Natural killer cell (primary cell): ENCODE data around the gene TTR. TPM values are rescaled to one million over a fixed set of nuclear protein-coding genes. Genes with fewer than 3 reads are reported as not detected.
A peak's percentile ranks its signal among the peaks of the same experiment; 100 is the strongest.

Source experiments
- ATAC-seq, 3 donors: fragments of 150-1000 bp in 2 of 3; fragments of 200-7000 bp in 1 of 3; cut with Tn5 transposase; 1 replicate in 1 of 3; 2 replicates in 2 of 3; pipeline ENCODE4 v1.10.0; 2021; ENCODE audit warnings: mild to moderate bottlenecking in 2 of 3, moderate library complexity in 2 of 3
- DNase-seq, 2 donors: peaks; one replicate each; pipeline versions ENCODE4 v3.0.0 to v3.0.0-alpha.2; 2013 to 2021; ENCODE audit warnings: mixed read lengths in 1 of 2
- H3K27ac ChIP-seq: one replicate; pipeline ENCODE4 v1.5.1; 2013; ENCODE audit warnings: mild to moderate bottlenecking, low read length
- H3K27me3 ChIP-seq: one replicate; pipeline ENCODE4 v1.6.1; 2013; ENCODE audit warnings: low read length; ENCODE audit not compliant: control insufficient read depth, insufficient read depth
- H3K36me3 ChIP-seq: one replicate; pipeline ENCODE4 v1.6.1; 2013; ENCODE audit warnings: low read length; ENCODE audit not compliant: control insufficient read depth, insufficient read depth
- H3K4me1 ChIP-seq: one replicate; pipeline ENCODE4 v1.6.1; 2013; ENCODE audit warnings: low read length; ENCODE audit not compliant: control insufficient read depth, insufficient read depth
- H3K4me3 ChIP-seq: one replicate; pipeline ENCODE4 v1.5.1; 2013; ENCODE audit warnings: low read length
- H3K9me3 ChIP-seq: one replicate; pipeline ENCODE4 v1.6.1; 2013; ENCODE audit warnings: low read length; ENCODE audit not compliant: control insufficient read depth, insufficient read depth
- H3K27ac Mint-ChIP-seq, 2 donors: one replicate each; pipeline ENCODE4 v1.8.0; 2022; ENCODE audit warnings: mild to moderate bottlenecking in 2 of 2, mixed read lengths in 2 of 2, moderate library complexity in 1 of 2
- H3K27me3 Mint-ChIP-seq, 2 donors: one replicate each; pipeline ENCODE4 v1.8.0; 2022; ENCODE audit warnings: low read depth in 2 of 2, mixed read lengths in 2 of 2
- H3K36me3 Mint-ChIP-seq: one replicate; pipeline ENCODE4 v1.8.0; 2022; ENCODE audit warnings: mixed read lengths
- H3K4me1 Mint-ChIP-seq, 2 donors: one replicate each; pipeline ENCODE4 v1.8.0; 2022; ENCODE audit warnings: mixed read lengths in 2 of 2
- H3K4me3 Mint-ChIP-seq: one replicate; pipeline ENCODE4 v1.8.0; 2022; ENCODE audit warnings: mild to moderate bottlenecking, moderate library complexity, mixed read lengths
- H3K9me3 Mint-ChIP-seq, 2 donors: one replicate each; pipeline ENCODE4 v1.8.0; 2022; ENCODE audit warnings: mixed read lengths in 2 of 2
- WGBS: methylation state at CpG from one replicate; pipeline ENCODE4 v1.1.7; 2013; ENCODE audit warnings: missing lambda C conversion rate; ENCODE audit not compliant: insufficient coverage; 5-methylcytosine and 5-hydroxymethylcytosine counted together
- intact Hi-C: fragments of 100-400 bp; cut with micrococcal nuclease; formaldehyde crosslinking; loops from one replicate; pipeline ENCODE4 v1.14.2; 2022
- total RNA-seq, 4 donors: library from RNA; stranded (reverse); fragments of 120-200 nt in 1 of 4; gene quantifications; one replicate each; pipeline versions ENCODE4 v1.2.3 to v1.2.4, GENCODE V29; 2013 to 2022
- TF ChIP-seq, protein P1 (sequence below): fragments of 200-600 bp; IDR thresholded peaks from one replicate; pipeline ENCODE4 v1.8.0; 2022; ENCODE audit warnings: antibody characterized with exemption

Gene TTR
- total RNA-seq, 3 donors from 2014 or later (not counting 1 experiment from before 2014, with no cell fraction given) = not detected

DNA sequence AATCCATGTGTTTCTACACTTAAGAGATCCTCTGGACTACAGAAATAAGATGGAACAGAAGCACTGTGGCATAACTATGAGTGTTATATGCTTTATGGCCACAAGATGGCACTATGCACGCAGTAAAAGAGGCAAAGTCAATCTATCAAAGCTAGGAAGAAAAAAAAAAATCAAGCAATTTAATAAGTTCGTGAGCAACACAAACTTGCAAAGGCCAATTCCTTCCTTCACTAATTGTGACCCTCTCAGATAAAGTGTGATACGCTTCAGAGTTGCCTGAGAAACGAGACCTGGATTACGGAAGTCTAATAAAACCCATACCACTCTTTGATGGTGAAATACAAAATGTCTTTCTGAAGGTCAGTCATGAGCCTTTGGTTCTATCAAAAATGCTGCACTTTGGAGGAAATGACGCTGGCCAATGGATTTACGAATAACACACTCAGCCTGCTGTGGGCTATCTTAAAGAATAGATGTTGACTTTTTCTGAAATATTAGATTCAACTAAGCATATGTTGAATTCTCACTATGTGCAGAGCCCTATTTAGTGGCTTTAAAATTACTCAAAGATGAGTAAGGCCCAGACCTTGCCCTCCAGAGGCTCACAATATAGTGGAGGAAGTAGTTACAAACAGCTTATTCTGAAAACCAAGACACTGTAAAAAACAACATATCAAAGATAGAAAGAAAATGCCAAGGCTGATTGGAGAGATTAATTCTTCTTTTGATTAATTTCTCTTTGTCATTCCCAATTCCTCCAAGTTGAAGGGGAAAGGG, 35.5 kb upstream of the TTR start:
- Mint-ChIP-seq H3K27me3 (peaks cover 18 to 37% of the 10 kb centered on the region in 2 donors), H3K27ac (no peak overlapping the region), H3K9me3 (no peaks in the 10 kb centered on the region), H3K36me3 (no peaks in the 10 kb centered on the region), H3K4me3 (no peak overlapping the region), H3K4me1 (peaks cover 0 to 6% of the 10 kb centered on the region in 2 donors)
- H3K27ac ChIP-seq = no peak overlapping the region
- no peak overlapping the region for H3K4me3 ChIP-seq
- intact Hi-C loops = loop anchor here (1.0 to 5.0 kb wide), 3 partner anchors 166 to 421 kb away; no protein-coding TSS in a partner anchor
- DNase-seq (peak in 1 of 2 donors; percentile 77), ATAC-seq (peak; percentile 77 to 89 (median 86))
- no peaks in the 10 kb centered on the region for H3K9me3 ChIP-seq
- no peaks in the 10 kb centered on the region for H3K27me3 ChIP-seq
- H3K4me1 ChIP-seq = no peaks in the 10 kb centered on the region
- TF ChIP-seq, protein P1, sequence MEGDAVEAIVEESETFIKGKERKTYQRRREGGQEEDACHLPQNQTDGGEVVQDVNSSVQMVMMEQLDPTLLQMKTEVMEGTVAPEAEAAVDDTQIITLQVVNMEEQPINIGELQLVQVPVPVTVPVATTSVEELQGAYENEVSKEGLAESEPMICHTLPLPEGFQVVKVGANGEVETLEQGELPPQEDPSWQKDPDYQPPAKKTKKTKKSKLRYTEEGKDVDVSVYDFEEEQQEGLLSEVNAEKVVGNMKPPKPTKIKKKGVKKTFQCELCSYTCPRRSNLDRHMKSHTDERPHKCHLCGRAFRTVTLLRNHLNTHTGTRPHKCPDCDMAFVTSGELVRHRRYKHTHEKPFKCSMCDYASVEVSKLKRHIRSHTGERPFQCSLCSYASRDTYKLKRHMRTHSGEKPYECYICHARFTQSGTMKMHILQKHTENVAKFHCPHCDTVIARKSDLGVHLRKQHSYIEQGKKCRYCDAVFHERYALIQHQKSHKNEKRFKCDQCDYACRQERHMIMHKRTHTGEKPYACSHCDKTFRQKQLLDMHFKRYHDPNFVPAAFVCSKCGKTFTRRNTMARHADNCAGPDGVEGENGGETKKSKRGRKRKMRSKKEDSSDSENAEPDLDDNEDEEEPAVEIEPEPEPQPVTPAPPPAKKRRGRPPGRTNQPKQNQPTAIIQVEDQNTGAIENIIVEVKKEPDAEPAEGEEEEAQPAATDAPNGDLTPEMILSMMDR = peak; percentile 96
- H3K36me3 ChIP-seq = no peaks in the 10 kb centered on the region
- 25% methylated on average over 7 of the region's 7 CpGs for WGBS

GRCh38 chr18:31557446-31557845, 34.2 kb upstream of the TTR start:
- Mint-ChIP-seq H3K4me3 (no peak overlapping the region), H3K27me3 (peaks cover 18 to 37% of the 10 kb centered on the region in 2 donors), H3K27ac (no peak overlapping the region), H3K4me1 (peaks cover 0 to 6% of the 10 kb centered on the region in 2 donors), H3K9me3 (no peaks in the 10 kb centered on the region), H3K36me3 (no peaks in the 10 kb centered on the region)
- Histone ChIP-seq H3K36me3 (no peaks in the 10 kb centered on the region), H3K27ac (no peak overlapping the region), H3K27me3 (no peaks in the 10 kb centered on the region), H3K4me3 (no peak overlapping the region), H3K4me1 (no peaks in the 10 kb centered on the region), H3K9me3 (no peaks in the 10 kb centered on the region)
- intact Hi-C loops = loop anchor here (5.0 kb wide), 1 partner anchor 420 kb away; no protein-coding TSS in a partner anchor
- 90% methylated on average over 2 of the region's 3 CpGs for WGBS
- TF ChIP-seq, protein P1 = no peak
- ATAC-seq = no peak
- no peak for DNase-seq

DNA sequence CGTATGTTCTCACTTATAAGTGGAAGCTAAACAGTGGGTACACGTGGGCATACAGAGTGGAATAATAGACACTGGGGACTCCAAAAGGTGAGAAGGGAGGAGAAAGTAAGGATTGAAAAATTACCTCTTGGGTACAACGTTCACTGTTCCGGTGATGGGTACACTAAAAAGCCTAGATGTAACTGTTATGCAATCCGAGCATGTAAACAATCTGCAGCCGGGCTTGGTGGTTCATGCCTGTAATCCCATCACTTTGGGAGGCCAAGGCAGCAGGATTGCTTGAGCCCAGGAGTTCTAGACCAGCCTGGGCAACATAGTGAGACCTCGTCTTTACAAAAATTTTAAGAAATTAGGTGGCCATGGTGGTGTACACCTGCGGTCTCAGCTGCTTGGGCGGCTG, 33.1 kb upstream of the TTR start:
- WGBS = 78% methylated on average over 8 of the region's 9 CpGs
- Histone ChIP-seq H3K27ac (no peak overlapping the region), H3K36me3 (no peaks in the 10 kb centered on the region), H3K9me3 (no peaks in the 10 kb centered on the region), H3K4me3 (no peak overlapping the region), H3K4me1 (no peaks in the 10 kb centered on the region), H3K27me3 (no peaks in the 10 kb centered on the region)
- Mint-ChIP-seq H3K36me3 (no peaks in the 10 kb centered on the region), H3K27me3 (peaks cover 18 to 28% of the 10 kb centered on the region in 2 donors), H3K4me3 (no peak overlapping the region), H3K4me1 (peaks cover 0 to 6% of the 10 kb centered on the region in 2 donors), H3K9me3 (no peaks in the 10 kb centered on the region), H3K27ac (no peak overlapping the region)
- intact Hi-C loops = loop anchor here (5.0 kb wide), 1 partner anchor 419 kb away; no protein-coding TSS in a partner anchor
- ATAC-seq (no peak), DNase-seq (no peak)
- TF ChIP-seq, protein P1 = no peak
